EH (cell line): ENCODE results near the gene INSL4.

Experiments used
- DNase-seq: peaks from one replicate; pipeline ENCODE4 v3.0.0-alpha.2; 2015; ENCODE audit warnings: low read depth

Gene INSL4

GRCh38 chr9:5231212-5231611 is at the start of gene INSL4:
Gene INSL4, plus strand, starts transcription at chr9:5231419. Its CDS starts 105 bp downstream, at chr9:5231524.
- DNase-seq, result peak; percentile 39

DNA sequence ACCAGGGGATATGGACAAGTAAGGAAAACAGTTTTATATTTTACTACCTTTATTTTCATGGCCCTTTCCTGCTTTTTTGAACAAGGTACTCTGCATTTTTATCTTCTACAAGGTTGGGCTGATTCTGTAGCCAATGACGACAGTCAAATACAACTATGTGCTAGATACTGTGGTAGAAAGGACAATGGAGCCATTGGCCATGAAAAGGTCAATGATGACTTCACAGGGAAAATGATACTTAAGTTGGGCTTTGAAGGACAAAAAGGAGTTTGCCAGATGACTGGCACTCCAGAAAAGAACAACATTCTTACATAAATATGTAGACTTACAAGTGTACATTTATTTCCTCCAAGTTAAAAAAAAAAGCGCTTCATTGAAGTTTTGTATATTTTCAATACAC is 46.4 kb upstream of the INSL4 start:
- no peak for DNase-seq

DNA sequence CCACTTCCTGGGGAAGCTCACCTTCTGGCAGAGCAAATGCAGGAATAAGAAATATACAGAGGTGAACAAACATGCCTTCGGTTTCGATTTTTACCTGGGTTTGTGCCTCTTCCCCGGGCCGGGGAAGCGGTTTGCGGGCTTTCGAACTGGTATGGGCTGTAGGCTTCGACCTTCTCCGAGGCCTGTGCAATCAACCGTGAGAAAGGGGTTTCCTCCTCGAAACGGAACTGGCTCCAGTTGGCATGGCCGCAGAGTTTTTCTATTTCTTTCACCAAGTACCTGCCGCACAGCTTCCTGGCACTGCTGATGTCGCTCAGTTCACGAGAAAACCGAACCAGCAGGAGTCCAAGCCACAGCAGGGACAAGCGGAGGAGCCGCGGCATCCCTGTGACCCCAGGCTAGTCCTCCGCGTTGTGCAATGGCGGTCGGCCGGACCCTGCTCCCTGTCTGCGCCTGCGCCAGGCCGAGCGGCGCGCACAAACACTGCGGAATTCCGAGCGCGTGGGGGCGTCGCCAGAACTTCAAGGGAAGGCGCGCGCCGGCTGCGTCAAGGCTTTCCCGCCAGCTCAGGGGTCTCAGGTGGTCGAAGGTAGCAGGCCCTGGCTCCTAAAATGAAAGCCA is 45.9 kb upstream of the INSL4 start, which contains the start of gene INSL6:
INSL6 (minus strand) TSS at position 420 of the 621 bp plus-strand sequence; CDS start at position 383, 37 bp downstream.
- DNase-seq, result peak; percentile 2

- DNase-seq, result peak; percentile 67
Observed at GRCh38 chr9:5186416-5187169, 44.6 kb upstream of the INSL4 start.

- no peak for DNase-seq
Observed at GRCh38 chr9:5188060-5188984, 42.9 kb upstream of the INSL4 start.

- DNase-seq, result no peak
Observed at GRCh38 chr9:5191985-5192384, 39.2 kb upstream of the INSL4 start.

- no peak for DNase-seq
Observed at GRCh38 chr9:5193345-5193744, 37.9 kb upstream of the INSL4 start.

DNA sequence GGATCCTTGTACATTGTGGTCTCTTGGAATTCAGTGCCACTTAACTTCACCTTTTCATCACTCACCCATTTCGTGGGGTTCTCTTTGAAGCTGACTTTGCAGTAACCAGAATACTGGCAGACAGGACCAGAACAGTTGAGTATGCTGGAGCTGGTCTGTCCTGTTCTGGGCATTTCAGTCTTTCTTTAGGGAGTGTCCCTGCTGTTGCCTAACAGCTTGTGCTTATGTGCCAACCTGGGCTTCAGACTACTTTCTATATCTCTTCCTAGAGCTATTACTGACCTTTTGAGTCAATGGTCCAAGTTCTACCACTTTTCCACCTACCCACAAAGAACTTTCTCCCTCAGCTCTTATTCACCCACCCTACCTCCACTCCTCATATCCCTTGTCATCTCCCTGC is 35.8 kb upstream of the INSL4 start:
- no peak for DNase-seq

- DNase-seq, result no peak
Observed at GRCh38 chr9:5205071-5205470, 26.1 kb upstream of the INSL4 start.

GRCh38 chr9:5230554-5230953 is 665 bp upstream of the INSL4 start:
- no peak for DNase-seq

GRCh38 chr9:5263351-5264218 is 32.4 kb downstream of the INSL4 start:
- DNase-seq, result peak; percentile 7

GRCh38 chr9:5264219-5264595 is 33.0 kb downstream of the INSL4 start:
- DNase-seq, result no peak

DNA sequence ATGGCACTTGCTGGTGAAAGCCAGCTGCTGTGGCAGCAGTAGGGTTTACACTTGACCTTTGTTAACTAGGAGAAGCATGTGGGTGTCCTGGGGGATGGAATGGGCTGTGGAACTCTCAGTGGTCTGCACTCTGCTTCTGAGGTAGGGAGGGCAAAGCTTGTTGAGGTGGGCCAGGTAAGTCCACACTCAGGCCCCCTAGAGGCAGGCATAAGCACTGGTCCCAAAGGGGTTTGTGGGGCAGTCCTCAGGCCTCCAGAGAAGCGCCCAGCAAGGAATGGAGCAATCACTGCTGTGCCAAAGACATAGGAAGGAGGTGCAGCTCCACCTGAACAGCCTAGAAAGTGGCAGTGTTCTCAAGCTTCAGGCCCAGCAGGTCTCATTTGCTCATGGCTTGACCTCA is 34.7 kb downstream of the INSL4 start:
- no peak for DNase-seq

DNA sequence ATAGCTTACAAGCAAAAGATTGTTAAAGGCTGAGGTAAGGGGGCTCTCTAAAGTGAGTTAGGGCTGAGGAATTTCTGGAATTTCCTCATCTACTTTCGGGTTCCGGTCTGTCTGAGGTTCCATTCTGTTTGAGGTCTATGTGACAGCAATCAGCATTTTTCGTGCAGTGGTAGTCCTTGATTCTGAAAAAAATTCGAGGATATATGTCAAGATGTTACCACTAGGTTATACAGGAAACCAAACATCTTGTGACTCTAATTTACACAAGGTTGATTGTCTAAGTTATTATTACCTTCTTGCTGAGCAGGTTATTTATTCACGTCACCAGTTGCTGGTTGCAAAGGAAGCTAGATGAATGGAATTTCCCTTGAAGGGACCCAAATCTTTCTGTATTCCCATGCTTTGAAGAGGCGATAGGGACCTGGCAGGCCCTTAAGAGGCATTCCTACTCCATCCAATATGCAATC is 38.1 kb downstream of the INSL4 start:
- DNase-seq, result peak; percentile 76

- no peak for DNase-seq
Observed at GRCh38 chr9:5274770-5275169, 43.6 kb downstream of the INSL4 start.

GRCh38 chr9:5278486-5278885 is 47.3 kb downstream of the INSL4 start:
- no peak for DNase-seq
